ENCODE results near the gene GDF7.

Gene GDF7

GRCh38 chr2:20643060-20643459, 23.9 kb upstream of the GDF7 start:
- no peak for DNase-seq (ENCODE audit: low read depth in 2 of 2, low spot score in 1 of 2)

- no peak for DNase-seq (ENCODE audit: low read depth in 2 of 2, low spot score in 1 of 2)
Measured at GRCh38 chr2:20643826-20644225, 23.1 kb upstream of the GDF7 start.

GRCh38 chr2:20645301-20645701, 21.6 kb upstream of the GDF7 start:
- no peak for DNase-seq (ENCODE audit: low read depth in 2 of 2, low spot score in 1 of 2)

- no peak for DNase-seq (ENCODE audit: low read depth in 2 of 2, low spot score in 1 of 2)
Measured at GRCh38 chr2:20645761-20646160, 21.2 kb upstream of the GDF7 start.

GRCh38 chr2:20646446-20646845, 20.5 kb upstream of the GDF7 start:
- DNase-seq (ENCODE audit: low read depth in 2 of 2, low spot score in 1 of 2), result no peak

- no peak for DNase-seq (ENCODE audit: low read depth in 2 of 2, low spot score in 1 of 2)
Measured at GRCh38 chr2:20647211-20647610, 19.7 kb upstream of the GDF7 start.

- no peak for DNase-seq (ENCODE audit: low read depth in 2 of 2, low spot score in 1 of 2)
Measured at GRCh38 chr2:20647738-20648137, 19.2 kb upstream of the GDF7 start.

GRCh38 chr2:20648206-20648605, 18.7 kb upstream of the GDF7 start:
- no peak for DNase-seq (ENCODE audit: low read depth in 2 of 2, low spot score in 1 of 2)

GRCh38 chr2:20648831-20649230, 18.1 kb upstream of the GDF7 start:
- no peak for DNase-seq (ENCODE audit: low read depth in 2 of 2, low spot score in 1 of 2)

GRCh38 chr2:20649576-20649975, 17.4 kb upstream of the GDF7 start:
- no peak for DNase-seq (ENCODE audit: low read depth in 2 of 2, low spot score in 1 of 2)

- DNase-seq (ENCODE audit: low read depth in 2 of 2, low spot score in 1 of 2), result no peak
Measured at GRCh38 chr2:20649976-20650375, 17.0 kb upstream of the GDF7 start.

- peak in 1 of 2 donors; percentile 8 for DNase-seq (ENCODE audit: low read depth in 2 of 2, low spot score in 1 of 2)
Measured at GRCh38 chr2:20650393-20650876, 16.5 kb upstream of the GDF7 start.

GRCh38 chr2:20650877-20651730, 15.8 kb upstream of the GDF7 start, which contains the start of gene HS1BP3:
HS1BP3 (minus strand) TSS chr2:20651098; CDS start chr2:20651063, 35 bp downstream.
- DNase-seq (ENCODE audit: low read depth in 2 of 2, low spot score in 1 of 2), result peak; percentile 55 to 74

- no peak for DNase-seq (ENCODE audit: low read depth in 2 of 2, low spot score in 1 of 2)
Measured at GRCh38 chr2:20651731-20652099, 15.2 kb upstream of the GDF7 start.

- DNase-seq (ENCODE audit: low read depth in 2 of 2, low spot score in 1 of 2), result no peak
Measured at GRCh38 chr2:20652141-20652540, 14.8 kb upstream of the GDF7 start.

- no peak for DNase-seq (ENCODE audit: low read depth in 2 of 2, low spot score in 1 of 2)
Measured at GRCh38 chr2:20652673-20653575, 14.0 kb upstream of the GDF7 start.

- no peak for DNase-seq (ENCODE audit: low read depth in 2 of 2, low spot score in 1 of 2)
Measured at GRCh38 chr2:20653695-20654534, 13.0 kb upstream of the GDF7 start.

GRCh38 chr2:20654535-20654813, 12.5 kb upstream of the GDF7 start:
- no peak for DNase-seq (ENCODE audit: low read depth in 2 of 2, low spot score in 1 of 2)

- no peak for DNase-seq (ENCODE audit: low read depth in 2 of 2, low spot score in 1 of 2)
Measured at GRCh38 chr2:20656561-20656960, 10.4 kb upstream of the GDF7 start.

- no peak for DNase-seq (ENCODE audit: low read depth in 2 of 2, low spot score in 1 of 2)
Measured at GRCh38 chr2:20657522-20658235, 9.3 kb upstream of the GDF7 start.

Measured in stimulated activated CD8-positive, alpha-beta memory T cell treated with anti-CD3 and anti-CD28 coated beads, Interleukin-4, amount 100 ng/mL, for 1 hour (primary cell).